Activated T-helper 1 cell treated with Interleukin-2 at 50 U/mL for 16 hours (primary cell): ENCODE data around the gene SPATC1L.
"Not testable (repeated sequence)": the region's sequence is repeated elsewhere in the genome, so short reads cannot be mapped to it uniquely, and the experiment has no call there.

Experiments
- DNase-seq: peaks from one replicate; pipeline ENCODE4 v3.0.0-alpha.2; 2020; ENCODE audit warnings: low read depth

The SPATC1L gene

GRCh38 chr21:46150491-46151121, 33.7 kb downstream of the SPATC1L start:
- DNase-seq = no peak

- DNase-seq = no peak
These were observed 34.2 kb downstream of the SPATC1L start for GRCh38 chr21:46150073-46150472.

- no peak for DNase-seq
These were observed 34.9 kb downstream of the SPATC1L start for GRCh38 chr21:46149205-46149901.

DNA sequence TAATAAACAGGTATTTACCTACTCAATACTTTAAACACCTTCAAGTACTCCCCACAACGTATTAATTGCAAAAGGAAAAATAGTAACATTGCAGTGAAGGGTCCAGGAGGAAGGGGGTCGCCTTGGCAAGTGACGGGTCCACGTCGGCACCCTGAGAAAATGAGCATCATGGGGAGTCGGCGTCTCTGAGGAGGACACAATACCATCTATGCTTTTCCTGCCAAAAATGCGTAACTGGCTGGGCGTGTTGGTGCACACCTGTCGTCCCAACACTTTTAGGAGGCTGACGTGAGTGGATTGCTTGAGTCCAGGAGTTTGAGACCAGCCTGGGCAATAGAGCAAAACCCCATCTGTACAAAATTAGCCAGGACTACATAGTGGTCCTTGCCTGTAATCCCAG, 36.2 kb downstream of the SPATC1L start:
- no peak for DNase-seq

- DNase-seq = not testable (repeated sequence)
These were observed 36.8 kb downstream of the SPATC1L start for GRCh38 chr21:46147429-46147828.

- DNase-seq = no peak
These were observed 37.4 kb downstream of the SPATC1L start for GRCh38 chr21:46146856-46147255.

DNA sequence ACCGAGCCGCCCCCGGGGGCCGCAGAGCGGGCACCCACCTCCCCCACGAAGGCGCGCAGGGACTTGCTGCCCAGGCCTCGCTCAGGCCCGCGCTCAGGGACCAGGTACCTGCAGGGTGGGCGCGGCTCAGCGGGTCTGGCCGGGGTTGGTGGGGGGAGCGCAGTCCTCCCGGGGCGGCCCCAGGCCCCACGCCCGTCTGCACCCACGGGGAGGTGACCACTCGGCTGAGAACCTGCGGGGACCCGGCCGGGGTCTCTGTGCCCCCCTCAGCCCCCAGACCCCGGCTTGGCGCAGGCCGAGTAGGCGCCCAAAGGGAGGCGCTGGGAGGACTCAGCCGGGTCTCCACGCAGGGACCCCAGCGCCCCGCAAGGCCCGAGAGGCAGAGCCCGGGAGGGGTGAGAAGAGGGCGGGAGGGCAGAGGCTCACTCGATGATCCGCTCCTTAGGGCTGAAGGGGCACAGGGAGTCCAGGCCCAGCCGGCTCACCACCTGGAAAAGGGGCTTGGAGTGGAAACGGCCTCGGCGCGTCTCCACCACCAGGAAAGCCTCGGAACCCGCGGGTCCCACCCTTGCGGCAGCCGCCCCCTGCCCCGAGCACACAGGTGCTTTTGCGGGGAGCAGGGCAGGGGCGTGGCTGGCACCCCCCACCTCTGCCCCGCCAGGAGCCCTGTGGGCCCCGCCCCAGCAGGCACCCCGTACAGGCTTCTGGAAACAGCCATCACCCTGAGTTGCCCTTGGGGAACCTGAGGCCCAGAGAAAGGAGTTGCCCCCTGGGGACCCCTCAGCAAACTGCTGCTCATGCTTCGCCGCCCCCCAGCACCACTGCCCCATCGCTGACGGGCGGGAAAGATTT, 38.2 kb downstream of the SPATC1L start:
- DNase-seq = no peak

DNA sequence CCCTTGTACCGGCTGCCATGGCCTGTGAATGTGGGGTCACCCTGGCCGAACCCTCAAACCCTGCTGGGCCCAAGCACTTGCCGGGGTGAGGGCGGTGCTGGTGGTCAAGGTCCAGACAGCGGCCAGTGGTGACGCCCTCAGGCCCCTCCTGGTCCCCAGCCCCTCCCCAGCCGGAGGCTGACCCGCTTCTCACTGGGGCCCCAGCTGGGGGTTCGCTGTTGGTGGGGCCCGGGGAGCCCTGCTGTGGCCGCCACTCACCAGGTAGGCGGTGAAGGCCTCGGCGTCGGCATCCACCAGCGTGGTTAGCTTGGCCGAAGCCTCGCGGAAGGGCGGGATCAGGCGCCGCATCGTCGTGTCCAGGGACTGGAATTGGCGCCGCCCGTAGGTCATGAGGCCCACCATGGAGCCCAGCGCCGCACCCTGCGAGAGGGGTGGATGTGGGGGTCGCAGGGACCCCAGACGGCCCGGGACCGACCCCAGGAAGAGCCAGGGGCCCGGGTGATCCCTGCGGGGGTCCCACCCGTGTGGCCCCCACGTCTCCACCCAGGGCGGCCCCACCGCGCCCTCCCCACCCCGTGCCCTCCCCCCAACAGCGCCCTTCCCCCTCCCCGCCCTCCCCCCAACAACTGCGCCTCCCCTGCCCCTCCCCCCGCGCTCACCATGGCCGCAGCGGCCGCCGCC, 39.0 kb downstream of the SPATC1L start:
- no peak for DNase-seq

GRCh38 chr21:46144464-46145070, 39.7 kb downstream of the SPATC1L start:
- DNase-seq = no peak

DNA sequence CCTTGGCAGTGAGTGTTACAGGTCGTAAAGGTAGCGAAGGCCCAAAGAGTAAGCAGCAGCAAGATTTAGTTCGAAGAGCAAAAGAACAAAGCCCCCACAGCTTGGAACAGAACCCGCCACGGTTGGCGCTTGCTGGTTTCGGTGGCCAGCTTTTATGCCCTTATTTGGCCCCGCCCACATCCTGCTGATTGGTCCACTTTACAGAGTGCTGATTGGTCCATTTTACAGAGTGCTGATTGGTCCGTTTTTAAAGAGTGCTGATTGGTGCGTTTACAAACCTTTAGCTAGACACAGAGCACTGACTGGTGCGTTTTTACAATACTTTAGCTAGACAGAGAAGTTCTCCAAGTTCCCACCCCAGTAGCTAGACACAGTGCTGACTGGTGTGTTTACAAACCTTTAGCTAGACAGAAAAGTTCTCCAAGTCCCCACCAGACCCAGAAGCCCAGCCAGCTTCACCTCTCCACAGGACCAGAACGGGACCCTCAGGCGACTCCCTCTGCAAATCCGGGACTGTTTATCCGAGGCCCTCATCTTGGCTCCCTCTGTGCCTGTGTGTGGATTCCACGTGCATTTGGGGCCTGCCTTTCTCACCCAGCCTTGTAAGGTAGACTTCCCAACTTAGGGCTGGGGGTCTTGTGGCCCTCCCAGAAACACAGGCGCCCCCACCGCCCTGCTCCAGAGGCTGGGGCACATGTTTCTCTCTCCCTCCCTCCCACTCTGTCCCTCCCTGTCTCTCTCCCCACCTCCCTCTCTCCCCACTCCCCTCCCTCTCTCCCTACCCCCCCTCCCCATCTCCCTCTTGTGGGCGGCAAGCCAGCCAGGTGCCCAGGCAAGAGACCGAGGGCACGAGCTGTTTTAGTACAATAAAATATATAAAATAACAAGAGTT, 41.4 kb downstream of the SPATC1L start:
- no peak for DNase-seq

GRCh38 chr21:46141767-46142581, 42.3 kb downstream of the SPATC1L start:
- DNase-seq = no peak

- not testable (repeated sequence) for DNase-seq
These were observed 43.8 kb downstream of the SPATC1L start for GRCh38 chr21:46140352-46141003.

DNA sequence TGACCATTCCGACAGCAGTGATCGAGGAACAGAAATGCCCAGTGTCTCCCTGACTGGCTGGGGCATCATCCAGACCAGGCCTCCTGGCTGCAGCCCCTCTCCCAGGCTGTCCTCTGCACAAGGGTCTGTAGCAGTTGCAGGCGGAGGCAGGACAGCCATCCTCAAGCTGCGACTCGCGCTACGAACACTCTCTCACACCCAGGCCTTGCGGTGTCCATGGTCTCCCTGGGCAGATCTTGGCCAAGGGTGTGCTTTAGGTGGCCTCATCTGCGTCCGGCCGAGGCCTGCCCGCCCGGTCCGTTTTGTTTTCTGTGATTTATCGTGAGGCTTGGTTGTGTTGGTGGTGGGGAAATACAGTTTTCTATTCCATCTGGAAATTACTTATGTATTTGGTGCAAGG, 44.6 kb downstream of the SPATC1L start:
- DNase-seq = no peak

DNA sequence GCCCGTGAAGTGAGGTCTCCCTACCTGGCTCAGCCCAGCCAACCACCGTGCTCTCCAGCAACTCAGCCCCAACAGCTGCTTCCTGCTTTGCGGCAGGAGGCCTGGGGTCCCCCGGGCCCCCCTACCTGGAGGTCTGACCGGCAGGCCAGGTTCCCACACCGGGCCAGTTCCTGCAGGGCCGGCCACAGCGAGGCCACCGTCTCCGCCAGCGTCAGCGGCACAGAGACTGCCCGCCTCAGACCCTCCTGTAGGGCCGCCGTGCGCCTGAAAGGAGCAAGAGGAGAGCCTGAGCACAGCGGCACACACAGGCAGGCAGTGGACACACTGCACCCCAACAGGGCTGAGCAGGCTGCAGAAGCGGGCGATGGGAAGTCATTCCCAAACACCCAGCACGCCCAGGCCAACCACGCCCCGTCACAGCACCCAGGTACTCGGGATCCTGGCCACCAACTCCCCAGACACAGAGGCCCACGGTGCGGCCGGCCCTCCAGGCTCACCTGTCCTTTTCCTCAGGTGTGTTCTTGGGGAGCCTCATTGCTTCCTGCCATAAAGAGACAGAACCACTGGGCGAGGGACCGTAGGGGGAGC, 45.8 kb downstream of the SPATC1L start:
- DNase-seq = no peak

DNA sequence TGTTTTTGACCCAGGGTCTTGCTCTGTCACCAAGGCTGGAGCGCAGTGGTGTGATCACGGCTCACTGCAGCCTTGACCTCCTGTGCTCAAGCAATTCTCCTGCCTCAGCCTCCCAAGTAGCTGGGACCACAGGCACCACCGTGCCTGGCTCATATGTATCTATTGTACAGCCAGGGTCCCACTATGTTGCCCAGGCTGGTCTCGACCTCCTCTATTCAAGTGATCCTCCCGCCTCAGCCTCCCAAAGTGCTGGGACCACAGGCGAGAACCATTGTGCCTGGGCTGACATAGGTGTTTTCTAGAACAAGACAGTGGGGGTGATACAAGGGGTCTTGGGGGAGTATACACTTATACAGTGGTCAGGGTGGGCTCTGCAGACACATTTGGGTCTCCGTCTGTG, 46.4 kb downstream of the SPATC1L start:
- DNase-seq = no peak

- no peak for DNase-seq
These were observed 47.4 kb downstream of the SPATC1L start for GRCh38 chr21:46136739-46137349.

- no peak for DNase-seq
These were observed 48.4 kb downstream of the SPATC1L start for GRCh38 chr21:46135782-46136395.
